ENCODE measurements around the gene CCDC142.
"Not testable (repeated sequence)": the region's sequence is repeated elsewhere in the genome, so short reads cannot be mapped to it uniquely, and the experiment has no call there.

CCDC142 gene

DNA sequence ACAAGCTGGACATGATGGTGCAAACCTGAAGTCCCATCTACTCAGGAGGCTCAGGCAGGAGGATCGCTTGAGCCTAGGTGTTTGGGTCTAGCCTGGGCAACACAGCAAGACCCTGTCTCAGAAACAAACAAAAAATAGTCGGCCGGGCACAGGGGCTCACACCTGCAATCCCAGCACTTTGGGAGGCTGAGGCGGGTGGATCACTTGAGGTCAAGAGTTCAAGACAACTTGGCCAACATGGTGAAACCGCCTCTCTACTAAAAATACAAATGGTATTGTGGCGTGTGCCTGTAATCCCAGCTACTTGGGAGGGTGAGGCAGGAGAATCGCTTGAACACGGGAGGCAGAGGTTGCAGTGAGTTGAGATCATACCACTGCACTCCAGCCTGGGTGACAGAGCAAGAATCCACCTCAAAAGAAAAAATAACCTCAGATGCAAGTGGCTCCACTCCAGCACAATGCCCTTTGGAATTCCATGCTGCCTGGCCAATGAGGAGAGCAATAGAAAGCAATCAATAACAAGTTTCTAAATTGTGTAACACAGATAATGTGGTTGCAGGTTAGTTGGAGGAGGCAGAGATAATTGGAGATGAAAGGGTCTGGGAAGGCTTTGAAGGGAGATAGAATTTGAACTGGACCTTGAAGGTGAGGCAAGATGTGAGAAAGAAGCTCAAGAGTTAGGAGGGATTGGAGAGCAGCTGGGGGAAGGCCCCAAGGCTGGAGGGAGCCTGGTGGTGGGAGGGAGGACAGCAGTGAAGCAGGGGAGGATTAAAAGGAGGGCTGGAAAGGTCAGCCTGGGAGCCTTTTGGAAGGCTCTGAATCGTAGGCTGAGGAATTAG is 6.1 kb upstream of the CCDC142 start:
- TF ChIP-seq, protein P1, sequence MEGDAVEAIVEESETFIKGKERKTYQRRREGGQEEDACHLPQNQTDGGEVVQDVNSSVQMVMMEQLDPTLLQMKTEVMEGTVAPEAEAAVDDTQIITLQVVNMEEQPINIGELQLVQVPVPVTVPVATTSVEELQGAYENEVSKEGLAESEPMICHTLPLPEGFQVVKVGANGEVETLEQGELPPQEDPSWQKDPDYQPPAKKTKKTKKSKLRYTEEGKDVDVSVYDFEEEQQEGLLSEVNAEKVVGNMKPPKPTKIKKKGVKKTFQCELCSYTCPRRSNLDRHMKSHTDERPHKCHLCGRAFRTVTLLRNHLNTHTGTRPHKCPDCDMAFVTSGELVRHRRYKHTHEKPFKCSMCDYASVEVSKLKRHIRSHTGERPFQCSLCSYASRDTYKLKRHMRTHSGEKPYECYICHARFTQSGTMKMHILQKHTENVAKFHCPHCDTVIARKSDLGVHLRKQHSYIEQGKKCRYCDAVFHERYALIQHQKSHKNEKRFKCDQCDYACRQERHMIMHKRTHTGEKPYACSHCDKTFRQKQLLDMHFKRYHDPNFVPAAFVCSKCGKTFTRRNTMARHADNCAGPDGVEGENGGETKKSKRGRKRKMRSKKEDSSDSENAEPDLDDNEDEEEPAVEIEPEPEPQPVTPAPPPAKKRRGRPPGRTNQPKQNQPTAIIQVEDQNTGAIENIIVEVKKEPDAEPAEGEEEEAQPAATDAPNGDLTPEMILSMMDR (IDR thresholded peaks at IDR 0.05; ENCODE audit: unreplicated experiment in 3 of 3): no peak
- H3K4me3 Mint-ChIP-seq: no peak overlapping the region
- peak overlapping the region in 1 of 3 experiments; percentile 1 for H3K27ac Mint-ChIP-seq
- H3K36me3 Mint-ChIP-seq (ENCODE audit: low read depth): peaks cover 51% of the 10 kb centered on the region
- H3K4me1 Mint-ChIP-seq: no peaks in the 10 kb centered on the region
- H3K27me3 Mint-ChIP-seq (ENCODE audit: low read depth): no peaks in the 10 kb centered on the region
- H3K9me3 Mint-ChIP-seq: no peaks in the 10 kb centered on the region

DNA sequence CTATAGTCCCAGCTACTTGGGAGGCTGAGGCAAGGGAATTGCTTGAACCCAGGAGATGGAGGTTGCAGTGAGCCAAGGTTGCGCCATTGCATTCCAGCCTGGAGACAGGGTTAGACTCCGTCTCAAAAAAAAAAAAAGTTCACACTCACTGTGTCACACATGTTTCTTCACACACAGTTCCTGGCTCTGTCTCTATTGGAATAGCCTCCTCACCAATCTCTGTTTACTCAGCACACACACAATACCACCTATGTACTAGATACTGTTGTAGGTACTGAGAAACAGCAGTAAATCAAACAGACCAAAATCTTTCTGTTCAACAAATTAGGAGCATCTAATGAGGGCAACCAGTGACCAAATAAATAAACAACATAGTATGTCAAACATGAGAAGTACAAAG is 3.3 kb upstream of the CCDC142 start:
- no peak overlapping the region for H3K4me3 Mint-ChIP-seq
- TF ChIP-seq, protein P1 (IDR thresholded peaks at IDR 0.05; ENCODE audit: unreplicated experiment in 3 of 3): no peak
- H3K9me3 Mint-ChIP-seq: no peaks in the 10 kb centered on the region
- H3K36me3 Mint-ChIP-seq (ENCODE audit: low read depth): peaks cover 34% of the 10 kb centered on the region
- no peak overlapping the region for H3K27ac Mint-ChIP-seq
- H3K27me3 Mint-ChIP-seq (ENCODE audit: low read depth): no peaks in the 10 kb centered on the region
- peaks cover 11% of the 10 kb centered on the region for H3K4me1 Mint-ChIP-seq

DNA sequence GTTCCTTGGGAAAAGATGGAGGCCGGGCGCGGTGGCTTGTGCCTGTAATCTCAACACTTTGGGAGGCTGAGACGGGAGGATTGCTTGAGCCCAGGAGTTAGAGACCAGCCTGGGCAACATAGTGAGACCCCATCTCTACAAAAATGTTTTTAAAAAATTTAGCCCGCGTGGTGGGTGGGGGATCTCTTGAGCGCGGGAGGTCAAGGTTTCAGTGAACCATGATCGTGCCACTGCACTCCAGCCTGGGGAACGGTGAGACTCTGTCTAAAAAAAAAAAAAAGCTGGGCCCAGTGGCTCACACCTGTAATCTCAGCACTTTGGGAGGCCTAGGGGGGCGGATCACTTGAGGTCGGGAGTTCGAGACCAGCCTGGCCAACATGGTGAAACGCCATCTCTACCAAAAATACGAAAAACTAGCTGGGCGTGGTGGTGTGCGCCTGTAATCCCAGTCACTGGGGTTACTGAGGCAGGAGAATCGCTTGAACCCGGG is 922 bp upstream of the CCDC142 start:
- H3K4me3 Mint-ChIP-seq: peak overlapping the region; percentile 96 to 100 (median 99)
- not testable (repeated sequence) for H3K9me3 Mint-ChIP-seq
- peaks cover 26% of the 10 kb centered on the region for H3K36me3 Mint-ChIP-seq (ENCODE audit: low read depth)

DNA sequence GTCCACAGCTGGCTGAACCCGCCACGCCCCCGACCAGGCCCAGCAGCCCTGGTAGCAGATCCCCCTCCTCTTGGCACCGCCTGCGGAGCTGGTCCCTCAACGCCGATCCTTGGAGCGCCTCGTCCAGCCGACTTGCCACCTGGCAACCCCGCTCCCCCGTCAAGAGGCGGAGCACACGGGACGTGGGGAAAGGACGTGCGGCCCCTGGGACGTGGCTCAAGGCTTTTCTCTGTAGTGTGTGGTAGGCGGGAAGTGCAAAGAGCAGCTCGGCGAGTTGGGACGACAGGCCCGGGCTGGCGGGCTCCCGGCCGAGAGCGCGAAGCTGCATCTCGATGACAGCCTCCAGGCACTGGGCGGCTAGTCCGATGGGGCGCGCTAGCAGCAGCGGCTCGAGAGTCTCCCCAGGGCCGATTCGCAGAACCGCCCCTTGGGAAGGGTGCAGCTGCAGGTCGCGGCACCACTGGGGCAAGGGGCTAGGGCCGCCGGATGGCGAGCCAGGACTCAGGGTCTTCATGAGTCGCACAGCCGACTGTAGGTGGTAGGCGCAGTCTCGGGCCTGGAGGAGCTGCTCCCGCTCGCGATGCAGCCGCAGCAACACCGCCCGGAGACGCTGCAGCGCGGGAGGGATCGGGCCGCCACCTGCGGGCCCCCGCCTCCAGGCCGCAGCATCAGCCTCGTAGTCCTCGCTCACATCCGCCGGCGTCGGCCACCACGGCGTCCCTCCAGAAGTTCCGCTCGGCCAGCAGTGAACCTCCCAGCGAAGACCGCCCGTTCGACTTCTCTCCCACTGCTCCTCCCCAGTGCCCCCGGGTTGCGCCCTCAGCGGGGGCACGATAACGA is 617 bp downstream of the CCDC142 start:
- Mint-ChIP-seq H3K4me3 (peak overlapping the region; percentile 96 to 100 (median 99)), H3K9me3 (no peaks in the 10 kb centered on the region), H3K27ac (peak overlapping the region; percentile 95 to 99 (median 98)), H3K4me1 (peaks cover 17% of the 10 kb centered on the region), H3K36me3 (ENCODE audit: low read depth) (peaks cover 31% of the 10 kb centered on the region), H3K27me3 (ENCODE audit: low read depth) (no peaks in the 10 kb centered on the region)
- TF ChIP-seq, protein P1 (IDR thresholded peaks at IDR 0.05; ENCODE audit: unreplicated experiment in 3 of 3): no peak

More for the DNA sequence above, 922 bp upstream of the CCDC142 start:
- Mint-ChIP-seq H3K4me1 (peaks cover 17% of the 10 kb centered on the region), H3K27ac (peak overlapping the region; percentile 95 to 99 (median 98))
- not testable (repeated sequence) for H3K27me3 Mint-ChIP-seq (ENCODE audit: low read depth)

DNA sequence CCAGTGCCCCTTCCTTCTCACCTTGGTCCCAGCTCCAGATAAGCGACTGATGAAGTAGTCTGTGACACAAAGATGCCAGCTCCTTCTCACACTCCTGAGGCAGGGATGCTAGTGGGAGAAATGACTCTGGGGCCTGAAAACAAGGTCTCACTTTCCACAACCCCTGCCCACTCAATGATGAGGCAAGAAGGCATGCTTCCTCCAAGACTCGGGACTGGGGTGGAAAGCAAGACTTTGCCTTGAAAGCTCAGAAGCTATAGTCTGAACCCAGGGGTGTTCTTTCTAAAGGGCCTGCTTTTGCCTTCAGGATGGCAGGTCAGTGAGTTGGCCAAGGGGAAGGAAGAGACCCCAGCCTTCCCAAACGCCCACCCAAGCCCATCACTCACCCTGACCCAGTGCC is 1.4 kb downstream of the CCDC142 start:
- Mint-ChIP-seq H3K36me3 (ENCODE audit: low read depth) (peaks cover 27% of the 10 kb centered on the region), H3K27me3 (ENCODE audit: low read depth) (no peaks in the 10 kb centered on the region)

More for the DNA sequence above, 1.4 kb downstream of the CCDC142 start:
- H3K4me1 Mint-ChIP-seq: peaks cover 17% of the 10 kb centered on the region
- TF ChIP-seq, protein P1 (IDR thresholded peaks at IDR 0.05; ENCODE audit: unreplicated experiment in 3 of 3): no peak
- peak overlapping the region in 1 of 3 experiments; percentile 42 for H3K27ac Mint-ChIP-seq
- no peaks in the 10 kb centered on the region for H3K9me3 Mint-ChIP-seq
- peak overlapping the region; percentile 96 to 100 (median 99) for H3K4me3 Mint-ChIP-seq
